Mesendoderm (in vitro differentiated cells): Measurements from ENCODE around the gene TMEM50B.

Source experiments
- DNase-seq: peaks from one replicate; pipeline ENCODE4 v3.0.0; 2013
- H2AK5ac ChIP-seq: 2 replicates; pipeline ENCODE4 v1.6.1; 2013; ENCODE audit warnings: low read length, inconsistent platforms
- H2BK120ac ChIP-seq: 2 replicates; pipeline ENCODE4 v1.6.1; 2013; ENCODE audit warnings: low read depth, mild to moderate bottlenecking, low read length, moderate library complexity, mixed read lengths
- H2BK15ac ChIP-seq: replicated peaks from 2 replicates; pipeline ENCODE4 v1.6.1; 2013; ENCODE audit warnings: low read depth, mild to moderate bottlenecking, moderate library complexity
- H2BK5ac ChIP-seq: 2 replicates; pipeline ENCODE4 v1.6.1; 2013; ENCODE audit warnings: low read length, inconsistent platforms
- H3K18ac ChIP-seq: 2 replicates; pipeline ENCODE4 v1.6.1; 2013; ENCODE audit warnings: mild to moderate bottlenecking, low read length, mixed read lengths
- H3K23ac ChIP-seq: one replicate; pipeline ENCODE4 v1.6.1; 2013; ENCODE audit warnings: low read length
- H3K27ac ChIP-seq: 2 replicates; pipeline ENCODE4 v1.5.1; 2013; ENCODE audit warnings: low read depth, mild to moderate bottlenecking, inconsistent platforms, low read length, moderate library complexity
- H3K27me3 ChIP-seq: 2 replicates; pipeline ENCODE4 v1.6.1; 2013; ENCODE audit warnings: low read length, control low read depth, mild to moderate bottlenecking, inconsistent platforms; ENCODE audit not compliant: insufficient read depth, poor library complexity
- H3K36me3 ChIP-seq: 2 replicates; pipeline ENCODE4 v1.6.1; 2013; ENCODE audit warnings: low read length, inconsistent platforms; ENCODE audit not compliant: control insufficient read depth, insufficient read depth
- H3K4ac ChIP-seq: one replicate; pipeline ENCODE4 v1.6.1; 2013; ENCODE audit warnings: low read depth, mild to moderate bottlenecking, low read length, moderate library complexity
- H3K4me1 ChIP-seq: 2 replicates; pipeline ENCODE4 v1.6.1; 2013; ENCODE audit warnings: low read depth, low read length, inconsistent platforms; ENCODE audit not compliant: control insufficient read depth
- H3K4me2 ChIP-seq: 2 replicates; pipeline ENCODE4 v1.6.1; 2013; ENCODE audit warnings: low read length
- H3K4me3 ChIP-seq: 2 replicates; pipeline ENCODE4 v1.5.1; 2013; ENCODE audit warnings: mild to moderate bottlenecking, low read length
- H3K56ac ChIP-seq: one replicate; pipeline ENCODE4 v1.6.1; 2013; ENCODE audit warnings: low read length
- H3K79me1 ChIP-seq: 2 replicates; pipeline ENCODE4 v1.6.1; 2013; ENCODE audit warnings: low read length, inconsistent platforms
- H3K79me2 ChIP-seq: 2 replicates; pipeline ENCODE4 v1.6.1; 2013; ENCODE audit warnings: mild to moderate bottlenecking, low read length; ENCODE audit not compliant: control insufficient read depth, insufficient read depth
- H3K9ac ChIP-seq: 2 replicates; pipeline ENCODE4 v1.6.1; 2013; ENCODE audit warnings: low read length, inconsistent platforms
- H4K5ac ChIP-seq: one replicate; pipeline ENCODE4 v1.6.1; 2013; ENCODE audit warnings: low read length
- H4K8ac ChIP-seq: one replicate; pipeline ENCODE4 v1.6.1; 2013; ENCODE audit warnings: low read depth, mild to moderate bottlenecking, control low read depth, low read length, moderate library complexity
- WGBS: extraction: QIAGEN DNeasy Blood & Tissue Kit; methylation state at CpG from one replicate; pipeline ENCODE4 v1.1.7; 2013; ENCODE audit warnings: low lambda C conversion rate, missing lambda C conversion rate; ENCODE audit not compliant: insufficient coverage; ENCODE audit errors: extremely low coverage; 5-methylcytosine and 5-hydroxymethylcytosine counted together

The TMEM50B gene

GRCh38 chr21:33495743-33496142 lies 16.0 kb upstream of the TMEM50B start:
- Histone ChIP-seq H3K4me1 (peaks cover 2% of the 10 kb centered on the region), H3K36me3 (no peaks in the 10 kb centered on the region), H3K18ac (no peak overlapping the region), H3K27me3 (no peaks in the 10 kb centered on the region), H2BK120ac (no peak overlapping the region), H4K8ac (no peak overlapping the region), H3K79me1 (no peaks in the 10 kb centered on the region), H3K4ac (no peak overlapping the region), H2BK5ac (no peak overlapping the region), H3K79me2 (no peaks in the 10 kb centered on the region), H3K27ac (no peak overlapping the region), H3K4me3 (no peak overlapping the region), H4K5ac (no peak overlapping the region), H3K4me2 (no peak overlapping the region), H3K23ac (no peak overlapping the region), H2AK5ac (no peak overlapping the region), H2BK15ac (no peak overlapping the region), H3K9ac (no peak overlapping the region), H3K56ac (no peak overlapping the region)
- WGBS: no CpG with 5 or more reads among the region's 4 CpGs
- no peak for DNase-seq

- Histone ChIP-seq H4K8ac (no peak overlapping the region), H3K4ac (no peak overlapping the region), H3K27ac (no peak overlapping the region), H2BK15ac (no peak overlapping the region), H3K4me3 (no peak overlapping the region), H3K18ac (no peak overlapping the region), H4K5ac (no peak overlapping the region), H3K36me3 (no peaks in the 10 kb centered on the region), H3K4me1 (peaks cover 2% of the 10 kb centered on the region), H2AK5ac (no peak overlapping the region), H3K4me2 (no peak overlapping the region), H2BK120ac (no peak overlapping the region), H3K79me2 (no peaks in the 10 kb centered on the region), H3K56ac (no peak overlapping the region), H2BK5ac (no peak overlapping the region), H3K23ac (no peak overlapping the region), H3K9ac (no peak overlapping the region), H3K79me1 (no peaks in the 10 kb centered on the region), H3K27me3 (no peaks in the 10 kb centered on the region)
- no CpG with 5 or more reads among the region's 3 CpGs for WGBS
- no peak for DNase-seq
Measured at GRCh38 chr21:33493756-33494155, 14.0 kb upstream of the TMEM50B start.

GRCh38 chr21:33492571-33492970 lies 12.8 kb upstream of the TMEM50B start:
- Histone ChIP-seq H3K56ac (no peak overlapping the region), H3K27me3 (no peaks in the 10 kb centered on the region), H2BK15ac (no peak overlapping the region), H3K4ac (no peak overlapping the region), H3K23ac (no peak overlapping the region), H3K18ac (no peak overlapping the region), H2AK5ac (no peak overlapping the region), H3K4me1 (peaks cover 2% of the 10 kb centered on the region), H2BK120ac (no peak overlapping the region), H3K4me2 (no peak overlapping the region), H3K9ac (no peak overlapping the region), H3K4me3 (no peak overlapping the region), H3K79me2 (no peaks in the 10 kb centered on the region), H3K36me3 (no peaks in the 10 kb centered on the region), H3K27ac (no peak overlapping the region), H4K5ac (no peak overlapping the region), H4K8ac (no peak overlapping the region), H2BK5ac (no peak overlapping the region), H3K79me1 (no peaks in the 10 kb centered on the region)
- no CpG with 5 or more reads among the region's 2 CpGs for WGBS
- no peak for DNase-seq

DNA sequence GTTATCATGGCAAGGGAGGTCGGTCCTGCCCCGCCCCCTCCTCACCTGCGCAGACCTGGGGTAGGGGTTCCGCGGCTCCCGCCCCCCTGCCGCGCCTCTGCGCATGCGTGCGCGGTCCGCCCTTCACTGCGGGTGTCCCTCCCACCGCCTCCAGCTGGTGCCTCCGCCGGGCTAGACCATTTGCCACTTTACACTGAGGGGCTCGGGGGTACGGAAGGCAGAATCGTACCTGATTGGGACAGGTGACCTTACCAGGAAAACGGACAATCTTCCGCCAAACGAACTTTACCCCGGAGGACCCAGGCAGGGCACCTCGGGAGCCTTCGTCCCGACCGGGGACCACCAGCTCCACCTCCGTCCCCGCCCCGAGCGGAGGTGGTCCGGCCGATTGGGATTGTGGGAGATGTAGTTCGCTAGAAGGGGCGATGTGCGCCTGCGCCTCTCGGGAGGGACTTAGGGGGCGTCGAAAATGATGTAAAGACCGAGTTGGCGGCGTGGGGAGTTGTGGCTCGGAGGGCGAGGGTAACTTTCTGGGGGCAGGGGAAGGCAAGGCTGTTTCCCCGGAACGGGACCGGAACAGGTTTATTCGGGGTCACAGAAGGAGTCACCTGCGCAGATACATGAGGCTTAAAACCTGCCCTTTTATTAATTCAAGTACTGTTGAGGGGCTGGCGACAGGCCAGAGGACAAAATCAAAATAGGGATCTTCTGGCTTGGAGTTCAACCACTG lies 11.8 kb upstream of the TMEM50B start, which contains the start of gene DNAJC28:
DNAJC28 (minus strand) TSS at position 344 of the 730 bp plus-strand sequence. CDS start 2,323 bp downstream, outside the sequence.
- no CpG with 5 or more reads among the region's 52 CpGs for WGBS

DNA sequence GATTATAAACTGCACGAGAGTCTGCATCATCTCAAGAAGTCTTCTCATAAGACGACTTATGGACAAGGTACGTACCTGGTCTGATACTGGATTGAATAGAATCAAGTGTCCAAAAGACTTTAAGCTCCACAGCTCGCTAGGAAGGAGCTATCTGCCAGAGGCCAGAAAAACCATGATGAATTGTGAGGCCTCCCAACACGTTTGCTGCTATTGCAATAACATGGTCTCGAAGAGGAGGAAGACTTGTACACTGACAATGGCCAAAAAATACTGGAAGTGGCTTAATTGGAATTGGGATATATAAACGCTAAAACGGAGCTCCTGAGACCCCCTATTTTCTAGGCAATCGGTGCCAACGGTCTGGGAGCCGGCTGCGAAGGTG lies 11.2 kb upstream of the TMEM50B start:
- Histone ChIP-seq H3K18ac (no peak overlapping the region), H4K5ac (no peak overlapping the region), H3K79me2 (no peaks in the 10 kb centered on the region), H3K9ac (peak overlapping the region; percentile 78), H2BK5ac (no peak overlapping the region), H3K36me3 (no peaks in the 10 kb centered on the region), H3K4ac (no peak overlapping the region), H3K79me1 (no peaks in the 10 kb centered on the region), H3K27me3 (no peaks in the 10 kb centered on the region), H4K8ac (no peak overlapping the region), H3K4me1 (peaks cover 2% of the 10 kb centered on the region), H3K27ac (no peak overlapping the region), H3K56ac (peak overlapping the region; percentile 73), H2BK15ac (no peak overlapping the region), H2AK5ac (no peak overlapping the region), H3K4me2 (peak overlapping the region; percentile 47), H2BK120ac (no peak overlapping the region), H3K23ac (no peak overlapping the region), H3K4me3 (peak overlapping the region; percentile 66)
- WGBS: no CpG with 5 or more reads among the region's 12 CpGs
- no peak for DNase-seq

More for the DNA sequence above, 11.8 kb upstream of the TMEM50B start, which contains the start of gene DNAJC28:
- no peak within 1 kb of the TSS for H3K23ac ChIP-seq
- no peaks in the 10 kb centered on the region for H3K27me3 ChIP-seq
- H2BK120ac ChIP-seq: no peak within 1 kb of the TSS
- H3K4me3 ChIP-seq: peak within 1 kb of the TSS; percentile 66
- no peak within 1 kb of the TSS for H3K18ac ChIP-seq
- H3K4ac ChIP-seq: no peak within 1 kb of the TSS
- H3K4me1 ChIP-seq: peaks cover 2% of the 10 kb centered on the region
- H2BK15ac ChIP-seq: no peak within 1 kb of the TSS
- peak within 1 kb of the TSS; percentile 85 for H3K4me2 ChIP-seq
- H3K27ac ChIP-seq: no peak within 1 kb of the TSS
- no peak within 1 kb of the TSS for H2AK5ac ChIP-seq
- peak; percentile 95 for DNase-seq
- no peak within 1 kb of the TSS for H2BK5ac ChIP-seq
- peak within 1 kb of the TSS; percentile 90 for H3K56ac ChIP-seq
- H4K5ac ChIP-seq: no peak within 1 kb of the TSS
- H3K9ac ChIP-seq: peak within 1 kb of the TSS; percentile 78
- H3K36me3 ChIP-seq: no peaks in the 10 kb centered on the region
- H4K8ac ChIP-seq: peak within 1 kb of the TSS; percentile 58
- H3K79me2 ChIP-seq: no peaks in the 10 kb centered on the region
- no peaks in the 10 kb centered on the region for H3K79me1 ChIP-seq

DNA sequence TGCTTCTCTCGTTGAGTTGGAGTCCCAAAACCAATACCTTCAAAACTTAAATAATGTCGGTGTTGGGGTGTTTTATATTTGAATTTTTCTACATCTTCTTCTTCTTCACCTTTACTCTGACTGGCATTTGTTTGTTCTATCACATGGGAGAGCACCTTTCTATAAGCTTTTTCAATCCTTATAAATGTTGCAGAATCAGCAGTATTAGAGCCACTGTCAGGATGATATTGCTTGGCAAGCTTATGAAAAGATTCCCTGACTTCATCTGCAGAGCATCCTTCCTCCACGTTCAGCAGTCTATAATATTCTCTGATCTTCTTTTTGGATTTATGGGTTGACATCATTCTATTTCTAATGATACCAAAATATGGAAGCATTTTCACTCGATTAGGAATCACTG lies 9.2 kb upstream of the TMEM50B start:
- H3K4ac ChIP-seq: no peak overlapping the region
- DNase-seq: no peak
- no CpG with 5 or more reads among the region's 4 CpGs for WGBS

More for the DNA sequence above, 9.2 kb upstream of the TMEM50B start:
- no peak overlapping the region for H2AK5ac ChIP-seq
- H2BK5ac ChIP-seq: no peak overlapping the region
- H2BK120ac ChIP-seq: no peak overlapping the region
- no peaks in the 10 kb centered on the region for H3K36me3 ChIP-seq
- H3K27me3 ChIP-seq: no peaks in the 10 kb centered on the region
- H3K9ac ChIP-seq: no peak overlapping the region
- H3K23ac ChIP-seq: no peak overlapping the region
- H3K56ac ChIP-seq: no peak overlapping the region
- no peak overlapping the region for H3K4me2 ChIP-seq
- no peak overlapping the region for H3K18ac ChIP-seq
- no peak overlapping the region for H4K8ac ChIP-seq
- no peak overlapping the region for H2BK15ac ChIP-seq
- no peak overlapping the region for H4K5ac ChIP-seq
- H3K79me1 ChIP-seq: no peaks in the 10 kb centered on the region
- H3K4me1 ChIP-seq: peaks cover 2% of the 10 kb centered on the region
- H3K27ac ChIP-seq: no peak overlapping the region
- H3K4me3 ChIP-seq: no peak overlapping the region
- H3K79me2 ChIP-seq: no peaks in the 10 kb centered on the region
